AG04449 (cell line): ENCODE measurements around the gene COL4A1.
A peak's percentile ranks its signal among the peaks of the same experiment; 100 is the strongest.

ENCODE experiments used
- CTCF ChIA-PET: fragments of 350-600 bp; formaldehyde crosslinking; extraction: SDS; loops from one replicate; lab custom pipeline; 2021; ENCODE audit warnings: antibody characterized with exemption; lab: Yijun Ruan, JAX
- POLR2A ChIA-PET: fragments of 400-600, 350-600 bp; formaldehyde crosslinking; extraction: SDS; loops from one replicate; lab custom pipeline; 2020; ENCODE audit warnings: antibody characterized with exemption, inconsistent platforms; lab: Yijun Ruan, JAX
- DNase-seq: peaks from one replicate; pipeline ENCODE4 v3.0.0-alpha.2; 2010; ENCODE audit warnings: low read depth, low spot score
- H3K4me3 ChIP-seq: 2 replicates; pipeline ENCODE4 v1.5.1; 2011; ENCODE audit warnings: low read depth, mild to moderate bottlenecking, control low read depth, low read length
- CTCF ChIP-seq: IDR thresholded peaks from one replicate; pipeline ENCODE4 v1.5.1; 2011; ENCODE audit warnings: mild to moderate bottlenecking, moderate library complexity, low read length, control low read depth, inconsistent platforms; ENCODE audit not compliant: insufficient read depth; ENCODE audit errors: missing control alignments

COL4A1 gene

DNA sequence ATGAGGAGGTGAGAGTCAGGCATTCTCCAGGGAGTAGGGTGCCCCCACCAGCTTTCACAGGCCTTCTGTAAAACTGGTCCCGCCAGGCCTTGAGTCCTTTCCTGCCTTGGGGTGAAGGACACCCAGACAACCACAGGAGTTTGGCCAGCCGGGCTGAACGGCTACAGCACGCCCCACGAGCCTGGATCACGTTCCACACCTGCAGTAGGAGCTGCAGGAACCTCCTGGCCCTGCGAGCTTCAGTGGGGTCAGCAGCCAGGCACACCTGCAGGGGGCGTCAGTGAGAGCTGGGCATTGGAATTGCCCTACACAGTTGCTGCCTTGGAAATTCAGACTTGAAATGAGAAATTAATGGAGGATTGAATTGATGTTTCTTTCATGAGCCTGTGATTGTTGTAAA, 45.8 kb upstream of the COL4A1 start:
- ChIA-PET CTCF (no interaction called here), POLR2A (interaction anchor here (1.6 kb wide), 1 partner anchor 8 kb away, joined by 4 read pairs; no protein-coding TSS in a partner anchor)
- TF ChIP-seq CTCF, result peak; percentile 23
- no peak for DNase-seq
- no peak overlapping the region for H3K4me3 ChIP-seq

DNA sequence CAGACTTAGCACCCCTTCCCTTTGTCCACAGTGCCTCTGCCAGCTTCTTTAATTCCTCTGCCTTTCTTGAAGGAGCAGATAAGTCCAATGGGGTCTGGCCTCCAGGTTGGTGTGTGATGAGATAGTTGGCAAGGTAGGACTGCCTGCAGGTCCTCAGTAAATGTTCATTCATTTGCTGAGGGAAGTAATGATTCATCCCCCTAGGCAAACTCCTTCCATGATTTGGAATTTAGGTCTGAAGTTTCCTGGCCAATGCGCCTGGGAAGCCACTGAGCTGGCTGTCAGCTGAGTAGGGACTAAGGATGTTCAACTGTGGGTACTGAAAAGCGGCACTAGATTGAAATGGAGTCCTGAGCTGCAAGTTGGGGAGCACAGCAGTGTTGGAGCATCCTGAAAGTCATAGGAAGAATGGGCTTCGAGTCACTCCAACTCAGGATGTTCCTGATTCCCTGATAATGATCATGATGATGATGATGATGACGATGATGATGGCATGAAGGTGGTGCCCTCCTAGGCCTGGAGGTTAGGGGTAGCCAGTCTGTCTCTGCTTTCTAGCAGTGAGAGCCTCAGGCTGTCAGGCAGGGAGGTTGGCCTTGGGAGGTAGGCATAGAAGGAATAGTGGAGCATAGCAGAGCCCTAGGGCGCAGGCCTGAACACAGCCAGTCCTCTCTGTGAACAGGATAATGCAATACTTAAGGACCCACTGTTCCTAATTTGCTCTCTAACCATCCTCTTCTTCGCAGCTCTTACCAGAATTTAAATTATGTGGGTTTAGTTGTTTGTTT, 44.9 kb upstream of the COL4A1 start:
- no peak for DNase-seq
- CTCF ChIA-PET, result interaction anchor here (0.6 to 1.4 kb wide), 5 partner anchors 11 to 131 kb away, joined by 3 to 5 read pairs (median 3); no protein-coding TSS in a partner anchor
- TF ChIP-seq CTCF, result no peak
- POLR2A ChIA-PET, result interaction anchor here (1.6 kb wide), 1 partner anchor 9 kb away, joined by 4 read pairs; no protein-coding TSS in a partner anchor
- H3K4me3 ChIP-seq, result no peak overlapping the region

DNA sequence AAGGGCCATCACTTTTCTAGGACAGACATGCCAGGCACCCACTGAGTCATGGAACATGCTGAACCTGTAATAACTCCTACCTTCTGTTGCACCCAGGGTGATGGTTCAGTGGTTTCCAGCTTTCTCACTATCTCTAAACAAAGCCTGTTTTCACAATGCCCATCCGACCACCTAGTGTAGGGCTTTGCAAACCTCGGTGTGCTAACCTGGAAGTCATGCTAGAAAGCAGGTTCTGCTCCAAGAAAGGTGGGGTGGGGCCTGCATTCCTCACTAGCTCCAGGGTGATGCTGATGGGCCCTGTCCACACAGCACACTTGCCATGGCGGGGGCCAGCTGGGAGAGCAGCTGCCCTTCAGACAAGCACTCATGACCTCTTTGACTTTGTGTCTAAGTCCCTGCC, 43.6 kb upstream of the COL4A1 start:
- no peak overlapping the region for H3K4me3 ChIP-seq
- DNase-seq, result no peak
- POLR2A ChIA-PET, result no interaction called here
- CTCF ChIA-PET, result interaction anchor here (1.2 kb wide), 1 partner anchor 39 kb away, joined by 3 read pairs; no protein-coding TSS in a partner anchor
- no peak for TF ChIP-seq CTCF

- no peak for TF ChIP-seq CTCF
- ChIA-PET CTCF (interaction anchor here (1.2 kb wide), 1 partner anchor 38 kb away, joined by 3 read pairs; no protein-coding TSS in a partner anchor), POLR2A (no interaction called here)
- no peak for DNase-seq
- no peak overlapping the region for H3K4me3 ChIP-seq
These were observed 43.1 kb upstream of the COL4A1 start for GRCh38 chr13:110350049-110350448.

DNA sequence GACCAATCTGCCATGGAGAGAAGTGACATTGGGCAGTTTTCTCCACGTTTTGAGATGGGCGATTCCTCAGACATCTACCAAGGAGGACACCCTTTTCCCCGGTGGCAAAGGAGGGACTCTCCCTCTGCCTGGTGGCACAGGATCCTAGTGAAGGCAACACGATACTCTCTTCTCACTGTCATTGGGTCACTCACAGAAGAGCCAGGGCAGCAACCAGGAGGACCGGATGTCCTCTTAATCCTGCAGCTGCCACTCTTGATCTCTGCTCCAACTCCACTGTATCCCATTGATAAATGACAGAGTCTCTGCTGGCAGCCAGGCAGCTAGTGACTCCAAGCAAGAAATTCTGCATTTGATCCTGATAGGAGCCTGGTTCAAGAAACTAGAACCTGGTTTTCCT, 42.3 kb upstream of the COL4A1 start:
- no peak overlapping the region for H3K4me3 ChIP-seq
- DNase-seq, result no peak
- no peak for TF ChIP-seq CTCF
- CTCF ChIA-PET, result no interaction called here
- POLR2A ChIA-PET, result no interaction called here

- CTCF ChIA-PET, result interaction anchor here (1.1 to 1.4 kb wide), 2 partner anchors 15 to 42 kb away, joined by 3 to 5 read pairs; no protein-coding TSS in a partner anchor
- TF ChIP-seq CTCF, result no peak
- DNase-seq, result no peak
- no peak overlapping the region for H3K4me3 ChIP-seq
- POLR2A ChIA-PET, result interaction anchor here (1.2 to 1.7 kb wide), 3 partner anchors 10 to 57 kb away, joined by 3 to 10 read pairs (median 9); no protein-coding TSS in a partner anchor
These were observed 41.5 kb upstream of the COL4A1 start for GRCh38 chr13:110348309-110349105.
